Uterus (tissue), 4 donors: ENCODE measurements around the gene P4HTM. TPM values are rescaled to one million over a fixed set of nuclear protein-coding genes. Genes with fewer than 3 reads are reported as not detected.

Experiments used
- DNase-seq, 2 donors: peaks; one replicate each; pipeline ENCODE4 v3.0.0-alpha.2; 2019 to 2020
- H3K27ac ChIP-seq, 2 donors: fragments of 200-600 bp; sonication (generic); 1 replicate in 1 of 2; 2 replicates in 1 of 2; pipeline ENCODE4 v1.5.1; 2016 to 2018
- H3K27me3 ChIP-seq, 2 donors: fragments of 200-600 bp; sonication (generic); one replicate each; pipeline ENCODE4 v1.5.1; 2018 to 2019; ENCODE audit warnings: control low read depth in 1 of 2
- H3K36me3 ChIP-seq, 2 donors: fragments of 200-600 bp; sonication (generic); one replicate each; pipeline ENCODE4 v1.5.1; 2019; ENCODE audit warnings: control low read depth in 1 of 2
- H3K4me1 ChIP-seq, 2 donors: fragments of 200-600 bp; sonication (generic); one replicate each; pipeline ENCODE4 v1.5.1; 2018 to 2019; ENCODE audit warnings: control low read depth in 1 of 2
- H3K4me3 ChIP-seq, 2 donors: fragments of 200-600 bp; sonication (generic); 1 replicate in 1 of 2; 2 replicates in 1 of 2; pipeline ENCODE4 v1.5.1; 2018 to 2019; ENCODE audit warnings: mild to moderate bottlenecking in 1 of 2
- H3K9me3 ChIP-seq, 2 donors: fragments of 200-600 bp; sonication (generic); one replicate each; pipeline ENCODE4 v1.5.1; 2019; ENCODE audit warnings: control low read depth in 1 of 2
- CTCF ChIP-seq, 4 experiments: fragments of 200-600 bp in 2 of 4; fragments of 450-650 bp in 2 of 4; sonication (generic) in 2 of 4; IDR thresholded peaks; one replicate each; pipeline ENCODE4 v1.5.1; 2016 to 2019; ENCODE audit warnings: antibody characterized with exemption in 4 of 4, mild to moderate bottlenecking in 2 of 4, moderate library complexity in 1 of 4
- POLR2A ChIP-seq, 2 donors: fragments of 450-650 bp; IDR thresholded peaks; one replicate each; pipeline ENCODE4 v1.6.1; 2016; ENCODE audit warnings: antibody characterized with exemption in 2 of 2, mild to moderate bottlenecking in 1 of 2, moderate library complexity in 1 of 2
- intact Hi-C: fragments of 100-400 bp; cut with DNase I; formaldehyde crosslinking; loops from one replicate; pipeline ENCODE4 v1.15.1; 2023; ENCODE audit warnings: low total_unique reads
- total RNA-seq, 4 donors: library from RNA; depleted of rRNA in 3 of 4; stranded (reverse); fragments of >200 nt in 3 of 4; gene quantifications; one replicate each; pipeline versions ENCODE4 v1.1.0 to v1.2.4, GENCODE V29; 2014 to 2023
- donor health status: DM: yes; HTN: yes; CAD: no.

P4HTM gene
- total RNA-seq, 4 donors from 2014 or later = 35.0 to 81.5 (median 51.1) TPM

DNA sequence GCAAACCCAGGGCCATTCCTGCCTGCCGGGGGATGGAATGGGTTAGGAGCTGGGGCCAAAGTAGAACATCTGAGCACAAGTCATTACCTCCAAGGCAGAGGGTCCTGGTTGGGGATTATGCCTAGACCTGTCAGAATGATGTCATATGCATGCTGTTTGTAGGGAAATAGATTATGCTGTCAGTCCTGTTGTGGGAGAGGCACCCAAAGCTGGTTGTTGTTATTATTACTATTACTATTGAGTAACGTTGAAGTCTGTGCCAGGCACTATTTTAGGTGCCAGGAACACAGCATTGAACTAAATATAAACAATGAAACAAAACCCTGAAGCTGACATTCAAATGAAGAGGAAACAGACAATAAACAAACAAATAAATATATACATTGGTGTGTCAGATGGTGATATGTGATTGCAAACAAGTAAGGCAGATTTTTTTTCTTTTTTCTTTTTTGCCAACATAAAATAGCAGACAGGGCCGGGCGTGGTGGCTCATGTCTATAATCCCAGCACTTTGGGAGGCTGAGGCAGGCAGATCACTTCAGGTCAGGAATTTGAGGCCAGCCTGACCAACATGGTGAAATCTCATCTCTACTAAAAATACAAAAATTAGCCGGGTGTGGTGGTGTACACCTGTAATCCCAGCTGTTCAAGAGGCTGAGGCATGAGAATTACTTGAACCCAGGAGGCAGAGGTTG, 2.0 kb downstream of the P4HTM start:
- intact Hi-C loops = no loop called here
- Histone ChIP-seq H3K4me1 (peaks cover 0 to 9% of the 10 kb centered on the region in 2 donors), H3K27me3 (no peaks in the 10 kb centered on the region), H3K36me3 (no peaks in the 10 kb centered on the region), H3K27ac (peak overlapping the region in 1 of 2 donors; percentile 8), H3K9me3 (no peaks in the 10 kb centered on the region), H3K4me3 (no peak overlapping the region)
- DNase-seq = no peak
- TF ChIP-seq POLR2A (IDR thresholded peaks at IDR 0.05) (no peak), CTCF (IDR thresholded peaks at IDR 0.05) (no peak)

GRCh38 chr3:48993834-48994233, 3.8 kb downstream of the P4HTM start:
- no peaks in the 10 kb centered on the region for H3K36me3 ChIP-seq
- DNase-seq = no peak
- H3K27ac ChIP-seq = no peak overlapping the region
- H3K4me3 ChIP-seq = no peak overlapping the region
- no peaks in the 10 kb centered on the region for H3K9me3 ChIP-seq
- intact Hi-C loops = no loop called here
- no peak for TF ChIP-seq CTCF (IDR thresholded peaks at IDR 0.05)
- no peak for TF ChIP-seq POLR2A (IDR thresholded peaks at IDR 0.05)
- H3K27me3 ChIP-seq = no peaks in the 10 kb centered on the region
- peaks cover 0 to 15% of the 10 kb centered on the region in 2 donors for H3K4me1 ChIP-seq

GRCh38 chr3:48996640-48997039, 6.6 kb downstream of the P4HTM start:
- Histone ChIP-seq H3K36me3 (no peaks in the 10 kb centered on the region), H3K27me3 (no peaks in the 10 kb centered on the region), H3K4me1 (peaks cover 0 to 9% of the 10 kb centered on the region in 2 donors), H3K4me3 (no peak overlapping the region), H3K27ac (no peak overlapping the region), H3K9me3 (no peaks in the 10 kb centered on the region)
- intact Hi-C loops = no loop called here
- TF ChIP-seq POLR2A (IDR thresholded peaks at IDR 0.05) (no peak), CTCF (IDR thresholded peaks at IDR 0.05) (no peak)
- no peak for DNase-seq

GRCh38 chr3:48997102-48997635, 7.1 kb downstream of the P4HTM start:
- no peaks in the 10 kb centered on the region for H3K27me3 ChIP-seq
- H3K27ac ChIP-seq = no peak overlapping the region
- no peak for DNase-seq
- peaks cover 0 to 6% of the 10 kb centered on the region in 2 donors for H3K4me1 ChIP-seq
- H3K9me3 ChIP-seq = no peaks in the 10 kb centered on the region
- no peaks in the 10 kb centered on the region for H3K36me3 ChIP-seq
- H3K4me3 ChIP-seq = no peak overlapping the region
- TF ChIP-seq POLR2A (IDR thresholded peaks at IDR 0.05) (no peak), CTCF (IDR thresholded peaks at IDR 0.05) (no peak)
- intact Hi-C loops = no loop called here
